Hepatocyte (in vitro differentiated cells): ENCODE results near the gene CRKL. TPM values are rescaled to one million over a fixed set of nuclear protein-coding genes. Genes with fewer than 3 reads are reported as not detected.

ENCODE experiments used
- DNase-seq: peaks from one replicate; pipeline ENCODE4 v3.0.0-alpha.2; 2016; ENCODE audit warnings: low spot score
- H2AFZ ChIP-seq: fragments of 200-600 bp; sonication (generic); 2 replicates; pipeline ENCODE4 v1.6.0; 2016; ENCODE audit warnings: antibody characterized with exemption, mild to moderate bottlenecking
- H3K27ac ChIP-seq: fragments of 200-600 bp; sonication (generic); 2 replicates; pipeline ENCODE4 v1.5.1; 2016; ENCODE audit warnings: mild to moderate bottlenecking
- H3K27me3 ChIP-seq: fragments of 200-600 bp; sonication (generic); 2 replicates; pipeline ENCODE4 v1.6.1; 2016
- H3K36me3 ChIP-seq: fragments of 200-600 bp; sonication (generic); replicated peaks from 2 replicates; pipeline ENCODE4 v1.5.1; 2016; ENCODE audit warnings: low read depth; ENCODE audit not compliant: insufficient read depth
- H3K4me1 ChIP-seq: fragments of 200-600 bp; sonication (generic); 2 replicates; pipeline ENCODE4 v1.5.1; 2016; ENCODE audit warnings: mild to moderate bottlenecking, moderate library complexity; ENCODE audit not compliant: insufficient read depth
- H3K4me2 ChIP-seq: fragments of 200-600 bp; sonication (generic); 2 replicates; pipeline ENCODE4 v1.6.0; 2016
- H3K4me3 ChIP-seq: fragments of 200-600 bp; sonication (generic); 2 replicates; pipeline ENCODE4 v1.5.1; 2016; ENCODE audit warnings: mild to moderate bottlenecking
- H3K79me2 ChIP-seq: fragments of 200-600 bp; sonication (generic); 2 replicates; pipeline ENCODE4 v1.6.0; 2017; ENCODE audit warnings: mild to moderate bottlenecking
- H3K9me2 ChIP-seq: fragments of 200-600 bp; sonication (generic); replicated peaks from 2 replicates; pipeline ENCODE4 v1.6.0; 2017; ENCODE audit warnings: mild to moderate bottlenecking; ENCODE audit not compliant: insufficient read depth
- H3K9me3 ChIP-seq: fragments of 200-600 bp; sonication (generic); 2 replicates; pipeline ENCODE4 v1.5.1; 2016; ENCODE audit warnings: low read depth, mild to moderate bottlenecking
- H4K20me1 ChIP-seq: fragments of 200-600 bp; sonication (generic); 2 replicates; pipeline ENCODE4 v1.6.0; 2016; ENCODE audit warnings: mild to moderate bottlenecking; ENCODE audit not compliant: insufficient read depth, poor library complexity, severe bottlenecking
- CTCF ChIP-seq: fragments of 200-600 bp; sonication (generic); IDR thresholded peaks from 2 replicates; pipeline ENCODE4 v1.5.1; 2016; ENCODE audit warnings: antibody characterized with exemption, mild to moderate bottlenecking; ENCODE audit not compliant: poor library complexity
- EZH2 ChIP-seq: fragments of 200-600 bp; sonication (generic); IDR thresholded peaks from 2 replicates; pipeline ENCODE4 v1.6.1; 2016; ENCODE audit warnings: antibody characterized with exemption, mild to moderate bottlenecking, borderline replicate concordance
- EZH2phosphoT487 ChIP-seq: fragments of 200-600 bp; sonication (generic); IDR thresholded peaks from one replicate; pipeline ENCODE4 v1.6.1; 2018; ENCODE audit warnings: antibody characterized with exemption, mild to moderate bottlenecking, low read depth, moderate library complexity; ENCODE audit not compliant: unreplicated experiment, severe bottlenecking
- WGBS: methylation state at CpG from one replicate; pipeline ENCODE4 v1.1.6; 2016; ENCODE audit warnings: low lambda C conversion rate; ENCODE audit errors: missing lambda C conversion rate; 5-methylcytosine and 5-hydroxymethylcytosine counted together
- polyA plus RNA-seq: library from polyadenylated mRNA; unstranded; fragments of >200 nt; fragmentation: Nextera tagmentation; extraction: Ambion mirVana; gene quantifications from 2 replicates; pipeline ENCODE4 v1.2.1, GENCODE V29; 2016
- total RNA-seq: library from RNA; depleted of rRNA; stranded (reverse); fragments of >200 nt; gene quantifications from 2 replicates; pipeline ENCODE4 v1.2.3, GENCODE V29; 2014

The CRKL gene
- total and polyA plus RNA-seq, 2 experiments from 2014 or later: 31.8 to 49.2 TPM

- peak overlapping the region; percentile 55 for H3K4me3 ChIP-seq
- WGBS: 87% methylated on average over 5 of the region's 5 CpGs
Observed at GRCh38 chr22:20983081-20983771, 66.0 kb downstream of the CRKL start.

GRCh38 chr22:20985720-20986119 lies 68.5 kb downstream of the CRKL start:
- 95% methylated on average over 7 of the region's 7 CpGs for WGBS
- Histone ChIP-seq H3K4me1 (peaks cover 13% of the 10 kb centered on the region), H3K9me3 (no peaks in the 10 kb centered on the region), H2AFZ (no peak overlapping the region), H3K4me2 (no peak overlapping the region), H3K27ac (no peak overlapping the region), H3K9me2 (no peaks in the 10 kb centered on the region), H3K79me2 (peaks cover 18% of the 10 kb centered on the region), H3K36me3 (no peaks in the 10 kb centered on the region), H4K20me1 (no peaks in the 10 kb centered on the region), H3K27me3 (no peaks in the 10 kb centered on the region), H3K4me3 (no peak overlapping the region)
- no peak for DNase-seq
- TF ChIP-seq EZH2: no peak
- no peak for TF ChIP-seq EZH2phosphoT487
- TF ChIP-seq CTCF: no peak

More at GRCh38 chr22:20983081-20983771, 66.0 kb downstream of the CRKL start:
- no peaks in the 10 kb centered on the region for H4K20me1 ChIP-seq
- peaks cover 18% of the 10 kb centered on the region for H3K79me2 ChIP-seq
- H3K27ac ChIP-seq: no peak overlapping the region
- no peaks in the 10 kb centered on the region for H3K9me3 ChIP-seq
- H3K4me2 ChIP-seq: peak overlapping the region; percentile 88
- H3K4me1 ChIP-seq: peaks cover 23% of the 10 kb centered on the region
- TF ChIP-seq EZH2 (no peak), CTCF (no peak), EZH2phosphoT487 (no peak)
- no peaks in the 10 kb centered on the region for H3K27me3 ChIP-seq
- no peaks in the 10 kb centered on the region for H3K9me2 ChIP-seq
- no peak for DNase-seq
- H2AFZ ChIP-seq: no peak overlapping the region
- no peaks in the 10 kb centered on the region for H3K36me3 ChIP-seq

DNA sequence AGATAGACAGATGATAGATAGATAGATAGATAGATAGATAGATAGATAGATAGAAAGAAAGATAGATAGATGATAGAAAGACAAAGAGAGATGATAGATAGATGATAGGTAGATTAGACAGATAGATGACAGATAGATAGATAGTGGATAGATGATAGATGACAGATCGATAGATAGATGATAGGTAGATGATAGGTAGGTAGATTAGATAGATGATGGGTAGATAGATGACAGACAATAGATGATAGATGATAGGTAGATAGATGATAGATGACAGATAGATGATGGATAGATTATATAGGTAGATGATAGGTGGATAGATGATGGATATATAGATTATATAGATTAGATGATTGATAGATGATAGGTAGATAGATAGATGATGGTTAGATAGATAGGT lies 69.2 kb downstream of the CRKL start:
- no peaks in the 10 kb centered on the region for H3K36me3 ChIP-seq
- WGBS: 88% methylated on average over 1 of the region's 1 CpG
- TF ChIP-seq EZH2: no peak
- no peak for TF ChIP-seq EZH2phosphoT487
- TF ChIP-seq CTCF: no peak

More for the DNA sequence above, 69.2 kb downstream of the CRKL start:
- peaks cover 7% of the 10 kb centered on the region for H3K4me1 ChIP-seq
- no peak overlapping the region for H3K27ac ChIP-seq
- H3K27me3 ChIP-seq: no peaks in the 10 kb centered on the region
- no peak overlapping the region for H3K4me3 ChIP-seq
- no peak for DNase-seq
- H2AFZ ChIP-seq: no peak overlapping the region
- H4K20me1 ChIP-seq: no peaks in the 10 kb centered on the region
- no peaks in the 10 kb centered on the region for H3K9me3 ChIP-seq
- H3K9me2 ChIP-seq: no peaks in the 10 kb centered on the region
- H3K4me2 ChIP-seq: no peak overlapping the region
- H3K79me2 ChIP-seq: peaks cover 15% of the 10 kb centered on the region
